Measurements from ENCODE around the gene TPCN1.

- TF ChIP-seq EZH2 (IDR thresholded peaks at IDR 0.05; ENCODE audit: borderline replicate concordance, low read depth, low read length, poor library complexity, severe bottlenecking) (no peak), CTCF (conservative IDR thresholded peaks at IDR 0.05; ENCODE audit: low read depth, low read length) (no peak)
Measured at GRCh38 chr12:113298472-113298817, 77.2 kb downstream of the TPCN1 start.
